ENCODE measurements around the gene CLECL1. TPM values are rescaled to one million over a fixed set of nuclear protein-coding genes. Genes with fewer than 3 reads are reported as not detected.
A peak's percentile ranks its signal among the peaks of the same experiment; 100 is the strongest.

CLECL1 gene
- total and polyA plus RNA-seq, 2 of the 8 experiments (the other 6 are each of a cell fraction or from before 2014, with no cell fraction given) = not detected

GRCh38 chr12:9779209-9779608 is 46.3 kb upstream of the CLECL1 start:
- Histone ChIP-seq H2BK12ac (ENCODE audit: low read depth, low read length) (no peak overlapping the region), H3K9me3 (ENCODE audit: insufficient read depth in 2 of 2, low read depth in 1 of 2, low read length in 1 of 2) (no peaks in the 10 kb centered on the region), H2BK15ac (ENCODE audit: low read length) (no peak overlapping the region), H4K8ac (ENCODE audit: extremely low read depth, insufficient read depth, low read length) (no peak overlapping the region), H4K91ac (replicated peaks; ENCODE audit: insufficient read length, low read length) (no peak overlapping the region), H2AK5ac (ENCODE audit: low read depth, low read length) (no peak overlapping the region), H3K56ac (replicated peaks; ENCODE audit: insufficient read length, low read depth, low read length) (no peak overlapping the region), H4K5ac (ENCODE audit: insufficient read length, low read depth, low read length) (no peak overlapping the region), H3K79me2 (ENCODE audit: control insufficient read depth in 1 of 2, insufficient read depth in 2 of 2, low read length in 2 of 2) (no peaks in the 10 kb centered on the region), H3K27ac (ENCODE audit: low read depth, low read length) (no peak overlapping the region), H2BK5ac (ENCODE audit: low read depth, low read length) (no peak overlapping the region), H3K36me3 (ENCODE audit: control insufficient read depth in 2 of 4, insufficient read depth in 4 of 4, low read length in 3 of 4) (no peaks in the 10 kb centered on the region), H2BK20ac (ENCODE audit: low read length) (no peak overlapping the region), H3K9ac (replicated peaks in 1 of 4; ENCODE audit: extremely low read depth in 1 of 4, low read depth in 3 of 4, low read length in 3 of 4) (no peak overlapping the region), H3K23ac (ENCODE audit: insufficient read length) (no peak overlapping the region), H4K20me1 (replicated peaks in 1 of 2; ENCODE audit: control insufficient read depth in 1 of 2, insufficient read depth in 2 of 2, low read length in 2 of 2) (no peaks in the 10 kb centered on the region), H3K4me2 (ENCODE audit: insufficient read depth in 1 of 2, low read depth in 2 of 2, low read length in 2 of 2) (no peak overlapping the region), H3K4me1 (replicated peaks in 1 of 4; ENCODE audit: control insufficient read depth in 3 of 4, insufficient read depth in 4 of 4, low read length in 3 of 4) (peaks cover 0 to 8% (median 5%) of the 10 kb centered on the region in 4 experiments; a peak in 2 of 7 replicates), H3K18ac (ENCODE audit: extremely low read depth, low read length) (no peak overlapping the region), H3K79me1 (ENCODE audit: low read depth, low read length) (no peaks in the 10 kb centered on the region), H2AFZ (ENCODE audit: low read length) (no peak overlapping the region), H3K4ac (replicated peaks; ENCODE audit: insufficient read length, low read depth, low read length) (no peak overlapping the region), H2BK120ac (replicated peaks; ENCODE audit: low read depth, low read length) (no peak overlapping the region), H3K27me3 (replicated peaks in 1 of 4; ENCODE audit: control insufficient read depth in 3 of 4, extremely low read depth in 1 of 4, insufficient read depth in 3 of 4, low read length in 3 of 4) (no peaks in the 10 kb centered on the region), H3K23me2 (ENCODE audit: low read depth, low read length) (no peaks in the 10 kb centered on the region), H3K4me3 (ENCODE audit: extremely low read depth in 1 of 4, insufficient read depth in 2 of 4, low read depth in 3 of 4, low read length in 4 of 4) (no peak overlapping the region), H3K14ac (ENCODE audit: insufficient read length) (no peak overlapping the region)
- DNase-seq (ENCODE audit: low read depth in 1 of 2, low spot score in 2 of 2) (no peak), FAIRE-seq (peak; percentile 24)
- CTCF ChIA-PET (ENCODE audit: partially characterized antibody) = interaction anchor here (1.1 to 1.5 kb wide), 2 partner anchors 18 to 28 kb away, joined by 4 to 8 read pairs; no protein-coding TSS in a partner anchor
- POLR2A ChIA-PET (ENCODE audit: partially characterized antibody) = no interaction called here
- WGBS, 2 experiments (ENCODE audit: extremely low coverage in 1 of 2, insufficient coverage in 1 of 2, insufficient read length in 1 of 2, insufficient replicate concordance in 2 of 2, low coverage in 1 of 2, low lambda C conversion rate in 2 of 2, missing lambda C conversion rate in 1 of 2) = 91% methylated on average over 4 of the region's 4 CpGs; no CpG with 5 or more reads in 1 of the 2 experiments
- TF ChIP-seq BCL11A (IDR thresholded peaks at IDR 0.05; ENCODE audit: low read depth in 2 of 2, low read length in 2 of 2) = no peak
- TF ChIP-seq ASH2L (IDR thresholded peaks at IDR 0.05; ENCODE audit: low read length) = no peak
- no peak for TF ChIP-seq RAD21 (IDR thresholded peaks at IDR 0.05 in 1 of 2, conservative IDR thresholded peaks at IDR 0.05 in 1 of 2; ENCODE audit: low read depth in 2 of 2, low read length in 2 of 2)
- no peak for TF ChIP-seq RXRA (IDR thresholded peaks at IDR 0.05; ENCODE audit: insufficient read depth, low read depth, low read length)
- no peak for TF ChIP-seq ATF2 (IDR thresholded peaks at IDR 0.05; ENCODE audit: low read length)
- no peak for TF ChIP-seq EP300 (IDR thresholded peaks at IDR 0.05; ENCODE audit: borderline replicate concordance in 1 of 2, low read depth in 2 of 2, low read length in 2 of 2)
- no peak for TF ChIP-seq CHD2 (IDR thresholded peaks at IDR 0.05; ENCODE audit: low read length)
- no peak for TF ChIP-seq FOSL1 (IDR thresholded peaks at IDR 0.05; ENCODE audit: insufficient read depth, low read depth, low read length)
- no peak for TF ChIP-seq EZH2 (IDR thresholded peaks at IDR 0.05; ENCODE audit: low read depth, low read length, severe bottlenecking)
- no peak for TF ChIP-seq SP2 (IDR thresholded peaks at IDR 0.05; ENCODE audit: low read length)
- TF ChIP-seq RNF2 (IDR thresholded peaks at IDR 0.05; ENCODE audit: borderline replicate concordance, low read depth, low read length, missing control alignments, poor library complexity, severe bottlenecking) = no peak
- TF ChIP-seq NRF1 (IDR thresholded peaks at IDR 0.05; ENCODE audit: low read depth, low read length) = no peak
